HG02798 (cell line): ENCODE measurements around the gene SPG7.

Experiments
- ATAC-seq: cut with Tn5 transposase; IDR thresholded peaks from one replicate; pipeline ENCODE4 v1.9.1; 2021; ENCODE audit warnings: mild to moderate bottlenecking; ENCODE audit not compliant: unreplicated experiment, poor library complexity

SPG7 gene

DNA sequence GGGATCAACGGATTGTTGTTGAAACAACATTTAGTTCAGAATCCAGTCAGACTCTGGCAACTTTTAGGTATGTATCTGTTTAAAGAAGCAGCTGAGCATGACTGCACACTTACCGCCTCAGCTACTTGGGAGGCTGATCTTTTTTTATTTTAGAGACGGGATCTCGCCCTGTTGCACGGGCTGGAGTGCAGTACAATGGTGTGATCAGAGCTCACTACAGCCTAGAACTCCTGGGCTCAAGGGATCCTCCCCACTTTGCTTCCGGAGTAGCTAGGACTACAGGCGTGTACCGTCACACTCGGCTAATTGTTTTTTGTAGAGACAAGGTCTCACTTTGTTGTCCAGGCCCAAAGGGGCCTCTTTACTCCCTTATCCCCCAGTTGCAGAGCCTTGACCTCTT is 2.3 kb downstream of the SPG7 start:
- ATAC-seq, result no peak

DNA sequence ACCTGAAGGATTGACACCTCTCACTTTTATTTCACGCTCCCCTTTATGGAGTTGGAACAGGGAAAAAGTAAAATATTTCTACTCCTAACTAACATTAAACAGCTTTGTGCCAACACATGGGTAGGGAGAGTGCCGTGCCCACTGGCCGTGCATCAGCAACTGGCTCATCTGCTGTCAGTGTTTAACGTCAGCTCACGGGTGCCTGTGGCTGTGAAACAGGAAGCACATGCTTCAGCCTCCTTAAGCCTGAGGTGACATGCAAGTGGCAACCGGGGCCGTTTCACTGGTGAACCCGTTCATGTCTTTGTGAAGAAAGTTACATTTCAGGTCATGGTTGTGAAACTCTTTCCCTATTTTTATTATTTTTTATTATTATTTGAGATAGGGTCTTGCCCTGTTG is 3.2 kb downstream of the SPG7 start:
- ATAC-seq, result no peak

DNA sequence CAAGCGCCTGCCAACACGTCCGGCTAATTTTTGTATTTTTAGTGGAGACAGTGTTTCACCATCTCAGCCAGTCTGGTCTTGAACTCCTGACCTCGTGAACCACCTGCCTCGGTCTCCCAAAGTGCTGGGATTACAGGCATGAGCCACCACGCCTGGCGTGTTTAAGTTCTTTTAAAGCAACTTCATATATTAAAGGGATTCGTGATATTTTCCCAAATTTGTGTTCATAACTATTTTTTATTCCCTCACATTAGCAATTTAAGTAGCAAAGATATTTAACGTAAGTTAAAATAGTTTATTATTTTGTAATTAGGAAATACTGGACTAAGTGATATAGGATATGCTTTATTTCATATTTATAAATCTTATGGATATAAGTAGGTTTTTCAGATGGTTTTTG is 4.2 kb downstream of the SPG7 start:
- no peak for ATAC-seq

DNA sequence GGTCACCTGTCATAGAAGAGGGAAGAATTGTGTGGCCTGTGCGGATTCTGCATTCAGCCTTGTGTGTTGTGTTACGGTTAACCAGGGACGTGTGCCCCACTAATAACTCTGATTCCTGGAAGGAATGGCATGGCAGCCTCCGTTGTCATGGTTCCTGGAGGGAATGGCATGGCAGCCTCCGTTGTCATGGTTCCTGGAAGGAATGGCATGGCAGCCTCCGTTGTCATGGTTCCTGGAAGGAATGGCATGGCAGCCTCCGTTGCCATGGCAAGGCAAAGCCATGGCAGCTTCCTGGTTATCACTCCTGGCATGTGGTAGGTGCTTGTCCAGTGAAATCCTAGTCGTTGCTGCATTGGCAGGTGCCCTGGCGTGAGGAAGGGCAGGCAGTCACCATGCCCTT is 8.9 kb downstream of the SPG7 start:
- ATAC-seq, result no peak

DNA sequence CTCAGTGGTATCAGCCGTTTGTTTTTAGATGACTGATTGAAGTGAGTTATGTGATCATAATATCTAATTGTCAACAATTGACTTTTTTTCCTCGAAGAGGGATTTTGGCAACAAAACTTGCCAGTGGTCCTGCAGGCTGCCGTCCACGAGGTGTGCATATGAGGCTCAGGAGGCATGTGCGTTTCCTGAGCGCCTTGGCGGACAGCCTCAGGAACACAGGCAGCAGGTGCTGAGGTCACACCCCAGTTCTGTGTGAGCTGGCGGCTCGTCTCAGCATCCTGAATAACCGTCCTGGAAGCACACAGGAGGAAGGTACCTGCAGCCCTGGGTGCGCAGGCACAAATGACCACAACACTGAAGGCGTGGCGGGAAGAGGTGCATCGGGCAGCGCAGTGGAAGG is 11.7 kb downstream of the SPG7 start:
- no peak for ATAC-seq

DNA sequence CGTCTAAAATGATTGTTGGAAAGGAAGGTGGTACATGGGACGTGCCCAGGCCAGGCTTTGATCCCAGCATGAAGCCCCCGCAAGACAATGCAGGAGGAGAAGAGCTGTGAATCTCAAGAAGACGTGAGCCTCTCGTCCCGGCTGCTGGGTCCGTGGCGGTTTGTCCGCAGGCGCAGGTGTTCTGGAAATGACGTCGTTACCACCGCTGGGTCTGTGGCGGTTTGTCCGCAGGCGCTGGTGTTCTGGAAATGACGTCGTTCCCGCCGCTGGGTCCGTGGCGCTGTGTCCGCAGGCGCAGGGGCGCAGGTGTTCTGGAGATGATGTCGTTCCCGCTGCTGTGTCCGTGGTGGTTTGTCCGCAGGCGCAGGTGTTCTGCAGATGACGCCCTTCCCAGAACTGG is 14.1 kb downstream of the SPG7 start:
- ATAC-seq, result no peak

DNA sequence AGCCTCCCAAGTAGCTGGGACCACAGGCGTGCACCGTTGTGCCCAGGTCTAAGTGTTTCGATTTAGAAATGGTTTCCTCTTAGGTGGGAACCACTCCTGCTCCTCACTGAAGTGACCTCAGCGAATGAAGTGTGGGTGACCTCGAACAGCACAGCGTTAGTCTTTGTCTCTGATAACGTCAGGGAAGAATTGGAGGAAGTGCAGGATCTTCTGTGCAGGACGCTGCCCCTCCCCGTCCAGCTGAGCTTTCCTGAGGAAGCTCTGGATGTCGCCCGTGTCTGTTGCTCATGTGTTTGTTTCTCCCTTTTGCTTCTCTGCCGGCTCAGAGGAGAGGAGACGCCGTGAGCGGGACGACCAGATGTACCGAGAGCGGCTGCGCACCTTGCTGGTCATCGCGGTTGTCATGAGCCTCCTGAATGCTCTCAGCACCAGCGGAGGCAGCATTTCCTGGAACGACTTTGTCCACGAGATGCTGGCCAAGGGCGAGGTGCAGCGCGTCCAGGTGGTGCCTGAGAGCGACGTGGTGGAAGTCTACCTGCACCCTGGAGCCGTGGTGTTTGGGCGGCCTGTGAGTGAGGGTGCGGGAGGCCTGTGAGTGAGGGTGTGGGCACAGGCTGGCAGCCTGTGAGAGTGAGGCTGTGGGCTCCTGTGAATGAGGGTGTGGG is 15.6 kb downstream of the SPG7 start:
- ATAC-seq, result no peak

DNA sequence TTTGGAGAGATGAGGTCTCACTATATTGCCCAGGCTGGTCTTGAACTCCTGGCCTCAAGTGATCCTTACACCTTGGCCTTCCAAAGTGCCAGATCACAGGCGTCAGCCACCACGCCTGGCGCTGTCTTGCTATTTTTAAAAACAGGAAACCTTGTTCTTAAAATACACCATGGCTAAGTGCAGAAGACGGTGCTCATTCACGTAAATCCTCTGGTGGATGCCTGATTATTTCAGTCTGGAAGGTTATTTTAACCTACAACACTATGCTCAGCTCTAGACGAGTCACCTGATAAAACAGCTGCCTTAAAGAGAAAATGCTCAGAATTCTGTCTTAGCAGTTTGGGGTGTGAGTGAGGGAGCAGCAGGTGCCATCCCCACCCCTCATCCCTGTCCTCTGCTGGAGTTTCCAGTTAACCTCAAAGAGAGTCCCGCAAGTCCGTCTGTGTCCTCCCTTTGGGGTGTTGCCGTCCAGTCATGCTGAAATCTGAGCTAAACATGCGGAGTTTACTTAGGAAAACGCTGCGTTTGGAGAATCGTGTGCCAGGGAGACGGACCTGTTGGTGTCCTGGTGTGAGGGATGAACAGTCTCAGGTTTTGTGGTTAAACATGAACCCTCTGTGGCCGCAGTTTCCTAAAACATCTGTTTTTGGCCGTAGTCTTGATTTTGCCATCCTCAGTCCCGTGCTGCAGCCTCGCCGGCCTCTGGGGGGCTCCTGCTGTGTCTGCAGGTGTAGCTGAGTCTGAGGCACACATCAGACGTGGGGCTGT is 17.1 kb downstream of the SPG7 start:
- ATAC-seq, result no peak

DNA sequence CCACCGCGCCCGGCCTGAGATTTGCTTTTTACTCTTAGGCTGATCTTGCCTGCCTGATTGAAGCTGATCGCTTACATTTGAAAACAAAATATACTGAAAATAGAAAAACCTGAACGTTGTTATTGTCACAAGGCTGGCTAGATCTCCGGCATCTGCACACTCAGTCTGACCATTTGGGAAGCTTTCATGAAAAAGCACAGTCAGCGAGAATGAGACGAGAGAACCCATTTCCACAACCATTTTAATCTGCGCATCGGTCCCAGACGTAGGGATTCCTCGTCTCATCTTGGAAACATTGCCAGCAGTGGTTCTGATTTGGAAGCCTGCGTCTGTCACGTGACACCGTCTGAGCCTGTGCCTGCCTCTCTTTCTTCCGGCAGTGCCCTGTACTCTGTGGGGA is 20.9 kb downstream of the SPG7 start:
- no peak for ATAC-seq

DNA sequence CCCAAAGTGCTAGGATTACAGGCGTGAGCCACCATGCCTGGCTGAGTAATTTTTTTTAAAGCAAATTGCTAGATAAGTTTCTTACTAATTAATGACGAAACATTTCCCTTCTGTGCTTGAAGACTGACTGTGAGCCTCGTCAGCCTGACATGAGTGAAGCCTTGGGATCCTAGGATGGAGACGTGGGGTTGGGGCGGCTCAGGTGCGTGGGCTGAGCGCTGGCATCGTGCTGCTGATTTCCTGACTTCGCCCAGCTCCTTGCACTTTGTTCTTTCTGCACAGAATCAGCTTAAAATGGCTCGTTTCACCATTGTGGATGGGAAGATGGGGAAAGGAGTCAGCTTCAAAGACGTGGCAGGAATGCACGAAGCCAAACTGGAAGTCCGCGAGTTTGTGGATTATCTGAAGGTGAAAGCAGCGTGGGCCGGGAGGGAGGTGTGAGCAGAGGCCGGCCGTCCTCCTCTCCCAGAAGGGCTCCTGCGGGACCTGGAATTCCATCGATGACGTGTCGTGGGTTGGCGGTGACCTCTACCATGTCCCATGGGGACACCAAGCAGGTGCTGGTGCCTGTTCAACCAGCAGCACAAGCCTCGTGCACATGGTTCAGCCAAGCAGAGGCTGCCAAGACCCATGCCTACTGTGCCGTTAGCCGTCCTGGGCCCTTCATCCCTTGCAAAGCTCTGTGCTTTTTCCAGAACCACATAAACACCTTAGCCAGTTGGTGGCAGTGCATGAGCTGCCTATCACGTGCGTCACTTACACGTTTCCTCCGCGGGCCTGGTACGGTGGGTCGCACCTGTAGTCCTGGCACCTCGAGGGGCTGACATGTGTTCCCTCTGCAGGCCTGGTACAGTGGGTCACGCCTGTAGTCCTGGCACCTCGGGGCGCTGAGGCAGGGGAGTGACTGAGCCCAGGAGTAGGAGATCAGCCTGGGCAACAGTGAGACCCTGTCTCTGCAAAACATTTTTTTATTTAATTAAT is 22.5 kb downstream of the SPG7 start:
- ATAC-seq, result no peak

DNA sequence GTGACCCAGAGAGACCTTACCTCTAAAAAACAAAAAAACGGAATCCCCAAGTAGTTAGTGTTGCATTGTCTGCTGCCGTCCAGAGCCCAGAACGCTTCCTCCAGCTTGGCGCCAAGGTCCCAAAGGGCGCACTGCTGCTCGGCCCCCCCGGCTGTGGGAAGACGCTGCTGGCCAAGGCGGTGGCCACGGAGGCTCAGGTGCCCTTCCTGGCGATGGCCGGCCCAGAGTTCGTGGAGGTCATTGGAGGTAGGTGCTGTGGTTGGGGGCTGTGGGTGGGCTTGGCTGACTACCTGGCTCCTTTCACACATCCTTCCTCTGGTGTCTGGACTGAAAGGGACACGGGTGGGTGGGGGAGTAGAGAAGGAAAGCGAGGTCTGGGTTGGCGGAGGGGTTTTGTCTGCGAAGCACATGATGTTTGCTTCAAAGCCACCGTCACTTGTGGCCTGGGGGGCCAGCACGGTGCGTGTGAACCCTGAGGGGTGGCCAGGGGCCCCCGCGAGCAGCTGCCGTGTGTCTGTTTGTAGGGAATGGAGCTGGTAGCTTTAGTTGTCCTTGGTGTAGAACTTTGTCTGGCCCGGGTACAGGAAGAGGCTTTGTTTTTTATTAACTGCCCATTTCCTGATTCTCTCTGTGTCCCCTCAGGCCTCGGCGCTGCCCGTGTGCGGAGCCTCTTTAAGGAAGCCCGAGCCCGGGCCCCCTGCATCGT is 23.8 kb downstream of the SPG7 start:
- ATAC-seq, result no peak

DNA sequence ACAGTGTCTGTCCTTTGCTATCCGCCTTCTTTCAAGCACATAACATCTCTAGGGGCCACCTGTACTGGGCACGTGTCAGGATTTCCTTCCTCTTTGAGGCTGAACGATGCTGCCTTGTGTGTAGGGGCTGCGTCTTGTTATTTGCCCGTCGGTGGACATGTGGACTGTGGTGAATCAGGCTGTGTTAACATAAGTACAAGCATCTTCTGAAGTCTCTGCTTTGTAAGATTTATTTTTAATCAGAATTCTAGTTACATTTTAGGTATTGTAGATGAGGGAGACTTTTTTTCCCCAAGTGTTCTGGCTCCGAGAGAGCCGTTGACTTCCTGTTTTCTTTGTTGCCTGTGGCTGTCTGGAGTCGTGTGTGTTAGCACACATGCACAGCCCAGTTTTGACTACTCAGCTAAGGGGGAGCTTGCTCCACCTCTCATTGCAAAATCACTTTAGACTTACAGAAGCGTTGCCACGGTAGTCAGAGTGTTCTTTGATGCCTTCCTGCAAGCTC is 26.1 kb downstream of the SPG7 start:
- no peak for ATAC-seq

DNA sequence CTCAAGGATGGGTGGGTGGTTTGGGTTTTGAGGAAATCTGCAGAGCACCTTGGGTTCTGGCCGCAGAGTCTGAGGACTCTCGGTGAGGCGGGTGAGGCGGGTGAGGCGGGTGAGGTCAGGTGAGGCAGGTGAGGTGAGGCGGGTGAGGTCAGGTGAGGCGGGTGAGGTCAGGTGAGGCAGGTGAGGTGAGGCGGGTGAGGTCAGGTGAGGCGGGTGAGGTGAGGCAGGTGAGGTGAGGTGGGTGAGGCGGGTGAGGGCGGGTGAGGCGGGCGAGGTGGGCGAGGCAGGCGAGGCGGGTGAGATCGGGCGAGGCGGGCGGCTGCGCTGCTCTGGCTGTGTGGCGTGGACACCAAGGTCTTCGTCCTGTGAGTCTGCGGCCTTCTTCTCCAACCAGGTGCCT is 28.2 kb downstream of the SPG7 start:
- ATAC-seq, result no peak

DNA sequence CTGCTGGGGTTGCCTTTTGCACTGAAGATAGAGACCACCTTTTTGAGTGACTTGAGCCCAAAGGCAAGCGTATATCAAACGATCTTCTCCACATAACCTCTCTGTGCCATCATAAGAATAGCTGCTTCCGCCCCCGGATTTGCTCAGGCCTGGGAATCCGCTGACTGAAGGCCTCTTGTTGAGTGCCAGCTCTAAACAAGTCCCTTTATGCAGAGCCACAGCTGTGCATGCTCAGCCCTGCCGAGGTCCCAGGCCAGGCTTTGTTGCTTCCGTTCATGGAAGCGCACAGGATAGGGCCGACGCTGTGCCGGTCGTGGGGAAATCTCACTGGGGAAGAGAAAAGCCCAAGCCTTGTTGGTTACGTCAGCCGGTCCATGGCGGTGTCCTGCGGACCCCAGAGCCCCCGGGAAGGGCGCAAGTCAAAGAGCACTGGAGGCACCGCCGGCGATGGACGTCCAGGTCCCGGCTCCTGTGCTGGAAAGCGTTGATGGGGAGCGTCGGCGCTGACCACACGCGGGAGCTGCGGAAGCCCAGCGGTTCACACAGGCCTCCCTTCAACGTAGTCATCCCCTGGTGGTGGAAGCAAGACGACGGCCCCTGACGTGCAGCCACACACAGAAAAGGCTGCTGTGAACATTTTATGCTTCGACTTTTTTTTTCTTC is 28.8 kb downstream of the SPG7 start:
- no peak for ATAC-seq

DNA sequence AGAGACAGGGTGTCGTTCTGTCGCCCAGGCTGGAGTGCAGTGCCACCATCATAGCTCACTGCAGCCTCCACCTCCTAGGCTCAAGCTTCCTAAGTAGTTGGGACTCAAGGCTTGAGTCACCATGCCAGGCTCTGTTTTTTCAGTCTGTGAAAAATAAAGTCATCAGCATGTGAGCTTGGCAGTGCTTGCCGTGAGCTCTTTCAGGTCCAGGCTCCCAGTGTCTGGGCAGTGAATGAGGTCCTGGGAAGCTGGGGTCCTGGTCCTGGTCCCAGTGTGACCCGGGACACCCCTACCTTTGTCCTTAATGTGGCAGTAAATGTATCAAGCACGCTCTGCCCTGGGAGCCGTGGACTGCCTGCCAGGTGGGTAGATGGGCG is 29.3 kb downstream of the SPG7 start:
- no peak for ATAC-seq

DNA sequence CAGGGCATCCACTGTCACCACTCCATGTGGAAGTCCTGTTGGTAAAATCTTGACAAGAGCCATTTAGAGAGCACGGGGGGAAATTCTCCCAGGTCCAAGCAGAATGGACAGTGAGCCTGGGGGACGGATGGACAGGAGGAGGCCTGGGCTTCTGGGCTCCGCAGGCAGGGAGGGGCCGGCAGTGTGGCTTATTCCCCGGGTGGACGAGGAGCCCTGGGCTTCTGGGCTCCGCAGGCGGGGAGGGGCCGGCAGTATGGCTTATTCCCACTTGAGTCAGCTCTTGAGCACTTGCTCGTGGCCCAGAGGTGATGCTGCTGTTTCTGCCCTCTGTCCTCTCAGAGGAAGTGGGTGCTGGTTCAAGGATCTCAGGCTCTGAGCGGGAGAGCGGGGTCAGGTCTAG is 30.1 kb downstream of the SPG7 start:
- no peak for ATAC-seq

DNA sequence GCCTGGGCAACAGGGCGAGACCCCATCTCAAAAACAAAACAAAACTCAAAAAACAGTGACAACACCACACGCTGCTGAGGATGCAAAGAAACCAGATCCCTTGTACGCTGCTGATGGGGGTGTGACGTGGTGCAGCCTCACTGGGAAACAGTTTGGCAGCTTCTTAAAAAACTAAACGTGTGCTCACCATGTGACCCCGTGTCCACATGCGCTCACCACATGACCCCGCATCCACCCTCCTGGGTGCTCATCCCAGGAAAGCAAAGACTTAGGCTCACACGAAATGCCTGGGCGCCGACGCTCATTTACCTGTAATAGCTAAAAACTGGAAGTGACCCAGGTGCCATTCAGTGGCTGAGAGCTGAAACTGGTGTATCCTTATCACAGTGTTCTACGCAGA is 32.4 kb downstream of the SPG7 start:
- no peak for ATAC-seq

DNA sequence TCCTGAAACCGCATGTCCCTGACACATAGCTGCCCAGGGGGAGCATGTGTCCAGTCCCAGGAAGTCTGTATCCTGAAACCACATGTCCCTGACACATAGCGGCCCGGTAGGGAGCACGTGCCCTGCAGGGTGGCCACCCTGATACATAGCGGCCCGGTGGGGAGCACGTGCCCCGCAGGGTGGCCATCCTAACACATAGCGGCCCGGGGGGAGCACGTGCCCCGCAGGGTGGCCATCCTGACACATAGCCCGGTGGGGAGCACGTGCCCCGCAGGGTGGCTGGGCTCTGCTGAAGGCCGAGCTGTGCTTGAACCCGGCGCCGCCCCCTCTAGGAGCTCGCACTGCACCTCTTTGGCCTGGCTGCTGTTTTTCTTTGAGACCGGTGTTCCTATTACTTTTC is 33.6 kb downstream of the SPG7 start:
- no peak for ATAC-seq

DNA sequence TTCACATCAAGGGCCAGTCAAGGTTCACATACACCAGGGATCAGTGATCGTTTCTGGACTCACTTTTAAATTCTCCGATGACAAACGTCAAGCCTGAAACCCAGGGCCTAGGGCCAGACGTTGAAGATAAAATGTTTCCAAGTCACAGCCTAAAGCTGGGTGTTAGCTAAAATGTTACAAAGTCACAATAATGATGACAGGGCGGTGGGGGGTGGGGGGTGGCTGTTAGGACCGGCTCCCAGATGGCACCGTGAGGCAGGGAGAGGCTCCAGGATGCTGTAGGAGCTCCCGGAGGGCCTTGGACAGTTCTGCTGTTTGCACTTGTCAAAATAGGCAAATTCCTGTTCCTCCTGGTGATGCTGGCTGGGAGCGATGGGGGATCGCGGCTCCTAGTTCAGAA is 35.9 kb downstream of the SPG7 start:
- ATAC-seq, result no peak

DNA sequence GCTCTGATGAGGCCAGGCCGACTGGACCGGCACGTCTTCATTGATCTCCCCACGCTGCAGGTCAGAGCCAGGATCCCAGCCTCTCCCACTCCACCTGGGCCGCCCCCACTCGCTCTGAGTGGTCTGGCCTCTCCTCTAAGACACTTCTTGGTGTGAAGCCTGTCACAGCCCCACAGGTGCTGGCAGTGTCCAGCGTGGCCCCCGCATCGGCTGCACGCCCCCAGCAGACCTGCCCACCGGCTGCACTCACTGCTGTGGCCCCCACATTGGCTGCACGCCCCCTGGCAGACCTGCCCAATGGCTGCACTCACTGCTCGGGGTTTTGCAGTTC is 36.5 kb downstream of the SPG7 start:
- no peak for ATAC-seq
